Limb (tissue), 2 donors: ENCODE measurements around the gene NOL12.

ENCODE experiments used
- DNase-seq, 2 donors: peaks; one replicate each; pipeline ENCODE4 v3.0.0-alpha.2; 2016; ENCODE audit errors: extremely low spot score in 2 of 2

NOL12 gene

GRCh38 chr22:37659066-37659896, 26.9 kb upstream of the NOL12 start:
- DNase-seq: no peak

DNA sequence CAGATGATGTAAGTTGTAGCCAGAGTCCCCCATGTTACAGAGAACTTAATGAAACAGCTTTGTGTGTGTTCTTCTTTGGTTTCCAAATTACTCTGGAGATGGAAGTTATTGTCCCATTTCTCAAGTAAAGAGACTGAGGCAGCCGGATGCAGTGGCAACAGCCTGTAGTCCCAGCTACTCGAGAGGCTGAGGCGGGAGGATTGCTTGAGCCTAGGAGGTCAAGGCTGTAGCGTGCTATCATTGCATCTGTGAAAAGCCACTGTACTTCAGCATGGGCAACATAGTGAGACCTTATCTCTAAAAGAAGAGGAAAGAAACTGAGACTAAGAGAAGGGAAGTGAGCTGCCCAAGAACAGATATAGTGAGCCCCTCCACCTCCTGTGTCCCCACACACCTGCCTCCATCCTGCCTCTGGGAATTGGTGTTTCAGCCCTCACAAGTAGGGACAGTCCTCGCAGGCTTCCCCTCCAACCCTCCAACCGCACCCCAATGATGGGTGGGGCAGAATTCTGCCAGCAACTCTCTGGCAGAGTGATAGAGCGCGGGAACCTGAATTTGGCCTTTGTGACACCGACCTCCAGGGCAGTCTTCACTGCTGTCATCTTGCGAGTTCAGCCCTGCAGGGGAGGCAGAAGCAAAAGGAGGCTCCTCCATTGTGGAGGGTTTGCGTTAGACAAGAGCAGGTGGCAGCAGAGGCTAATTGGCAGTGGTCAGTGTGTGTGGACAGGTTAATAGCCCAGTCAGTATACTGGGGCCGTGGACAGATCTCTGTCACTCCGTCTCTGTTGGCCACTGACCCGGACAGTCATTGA, 26.0 kb upstream of the NOL12 start:
- DNase-seq: no peak

- no peak for DNase-seq
Measured at GRCh38 chr22:37660709-37661045, 25.5 kb upstream of the NOL12 start.

- peak; percentile 53 to 66 for DNase-seq
Measured at GRCh38 chr22:37661160-37661924, 24.8 kb upstream of the NOL12 start.

DNA sequence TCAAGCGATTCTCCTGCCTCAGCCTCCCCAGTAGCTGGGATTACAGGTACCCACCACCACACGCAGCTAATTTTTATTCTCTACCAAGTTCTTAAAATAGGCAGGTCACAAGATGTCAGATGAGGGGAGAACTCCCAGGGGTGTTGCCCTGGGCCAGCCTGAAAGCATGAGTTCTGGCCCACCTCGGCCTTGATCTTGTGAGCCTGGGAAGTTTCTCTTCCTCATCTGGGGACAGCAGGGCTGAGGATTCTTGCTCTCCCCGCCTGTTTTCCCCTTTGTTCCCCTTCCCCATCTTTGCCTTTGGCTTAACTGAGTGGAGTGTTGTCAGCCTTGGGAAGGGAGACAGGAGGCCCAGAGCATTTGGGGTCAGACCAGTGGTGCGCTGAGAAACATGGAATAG, 24.1 kb upstream of the NOL12 start:
- no peak for DNase-seq

GRCh38 chr22:37663521-37664140, 22.5 kb upstream of the NOL12 start:
- DNase-seq: no peak

DNA sequence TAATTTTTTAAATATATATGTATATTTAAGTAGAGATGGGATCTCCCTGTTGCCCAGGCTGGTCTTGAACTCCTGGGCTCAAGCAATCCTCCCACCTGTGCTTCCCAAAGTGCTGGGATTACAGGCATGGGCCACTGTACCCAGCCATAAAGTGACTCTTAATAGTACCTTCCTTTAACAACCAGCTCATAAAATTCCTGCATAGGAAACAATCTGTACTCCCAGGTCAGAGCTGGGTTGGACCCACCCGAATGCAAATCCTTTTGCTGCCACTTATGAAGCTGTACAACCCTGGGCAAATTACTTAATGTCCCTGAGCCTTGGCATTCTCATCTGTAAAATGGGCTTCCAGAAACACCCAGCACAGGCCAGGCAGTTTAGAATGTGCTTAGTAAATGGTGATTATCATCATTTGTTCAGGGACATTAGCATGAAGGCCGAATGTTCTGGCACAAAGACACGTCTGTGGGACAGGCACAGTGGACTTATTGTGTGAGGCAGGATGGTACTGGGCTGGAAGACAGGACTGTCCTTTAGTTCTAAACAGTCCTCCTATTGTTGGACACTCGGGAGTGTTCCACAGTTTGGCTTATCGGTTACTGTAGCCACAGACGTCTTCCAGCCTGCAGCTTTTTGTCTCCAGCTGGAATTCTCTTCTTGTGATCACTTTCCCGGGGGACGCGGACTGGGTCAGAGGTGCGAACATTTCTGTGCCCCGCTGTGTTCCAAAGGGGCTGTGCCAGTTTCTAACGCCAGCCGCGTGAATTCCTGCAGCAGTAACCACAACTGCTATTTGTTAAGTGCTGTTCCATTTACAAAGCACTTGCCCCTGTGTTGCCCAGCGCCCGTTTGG, 21.7 kb upstream of the NOL12 start:
- no peak for DNase-seq

GRCh38 chr22:37665487-37665886, 20.7 kb upstream of the NOL12 start:
- no peak for DNase-seq

GRCh38 chr22:37669586-37669985, 16.6 kb upstream of the NOL12 start:
- DNase-seq: no peak

DNA sequence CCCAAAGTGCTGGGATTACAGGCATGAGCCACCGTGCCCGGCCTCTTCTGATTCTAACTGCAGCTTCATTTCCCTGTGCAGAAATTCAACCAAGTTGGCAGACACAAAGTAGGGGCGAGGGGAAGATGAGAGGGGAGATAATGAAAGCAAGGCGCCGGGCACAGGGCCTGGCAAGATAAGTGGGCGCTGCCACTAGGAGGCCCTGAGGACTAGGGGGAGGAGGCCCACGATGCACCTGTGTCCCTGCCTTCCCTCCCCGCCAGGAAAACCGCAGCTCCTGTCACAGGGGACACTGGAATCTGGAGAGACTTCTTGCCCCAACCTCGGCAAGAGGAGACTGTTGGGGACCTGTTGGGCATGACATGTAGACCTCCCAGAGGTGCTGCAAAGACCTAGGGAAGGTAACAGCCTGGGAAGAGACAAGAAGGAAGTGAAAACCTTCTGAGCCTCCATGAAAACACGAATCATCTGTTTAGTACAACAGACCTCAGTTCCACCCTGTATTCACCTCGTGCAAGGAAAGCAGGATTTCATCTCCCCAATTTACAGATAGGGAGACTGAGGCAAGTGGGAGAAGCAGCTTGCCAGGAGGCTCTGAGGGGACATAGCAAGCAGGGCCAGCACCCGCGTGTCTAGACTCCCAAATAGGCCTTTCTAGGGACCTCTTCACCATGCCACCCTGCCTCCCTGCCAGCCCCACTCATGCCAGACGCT, 13.8 kb upstream of the NOL12 start:
- DNase-seq: no peak

DNA sequence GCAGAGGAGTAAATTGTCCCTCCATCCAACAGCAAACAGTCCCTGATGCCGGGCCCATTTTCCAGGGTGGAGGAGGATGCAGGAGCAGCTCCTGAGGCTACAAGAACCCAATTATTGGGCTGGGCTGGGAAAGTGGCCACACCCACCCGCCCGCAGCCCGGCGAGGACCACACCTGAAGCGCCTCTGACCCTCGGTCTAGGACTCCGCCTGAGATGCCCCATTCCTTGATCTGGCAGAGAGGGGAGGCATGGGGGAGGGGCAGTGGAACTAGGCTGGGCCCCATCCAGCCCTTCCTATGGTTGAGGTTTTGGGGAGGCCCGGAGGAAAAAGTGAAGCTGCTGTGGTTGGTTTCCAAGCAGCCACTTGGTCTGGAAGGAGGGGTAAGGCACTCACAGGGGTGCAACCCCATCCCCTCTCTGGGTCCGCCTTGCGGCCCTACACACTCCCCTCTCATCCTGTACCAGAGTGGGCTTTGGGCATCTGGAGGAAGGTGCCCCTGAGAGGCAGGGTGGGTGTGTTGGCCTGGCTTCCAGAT, 13.2 kb upstream of the NOL12 start:
- no peak for DNase-seq

DNA sequence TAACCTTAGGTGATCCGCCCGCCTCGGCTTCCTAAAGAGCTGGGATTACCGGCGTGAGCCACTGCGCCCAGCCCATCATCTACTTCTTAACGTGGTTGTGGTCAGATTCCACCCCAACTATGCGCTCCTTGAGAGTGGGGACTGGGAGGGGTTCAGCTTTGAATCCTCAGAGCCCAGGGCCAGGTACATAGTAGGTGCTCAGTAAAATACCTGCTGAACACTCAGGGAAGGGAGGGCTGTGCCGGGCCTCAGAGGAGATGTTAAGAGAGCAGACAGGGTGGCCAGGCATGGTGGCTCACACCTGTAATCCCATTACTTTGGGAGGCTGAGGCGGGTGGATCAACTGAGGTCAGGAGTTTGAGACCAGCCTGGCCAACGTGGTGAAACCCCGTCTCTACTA, 11.9 kb upstream of the NOL12 start:
- DNase-seq: no peak

- DNase-seq: peak; percentile 95
Measured at GRCh38 chr22:37674951-37675929, 10.9 kb upstream of the NOL12 start, which contains the start of gene LGALS1. LGALS1 (plus strand) TSS chr22:37675636; CDS start chr22:37675703, 67 bp downstream.

GRCh38 chr22:37675930-37676735, 10.0 kb upstream of the NOL12 start:
- peak in 1 of 2 donors; percentile 61 for DNase-seq

DNA sequence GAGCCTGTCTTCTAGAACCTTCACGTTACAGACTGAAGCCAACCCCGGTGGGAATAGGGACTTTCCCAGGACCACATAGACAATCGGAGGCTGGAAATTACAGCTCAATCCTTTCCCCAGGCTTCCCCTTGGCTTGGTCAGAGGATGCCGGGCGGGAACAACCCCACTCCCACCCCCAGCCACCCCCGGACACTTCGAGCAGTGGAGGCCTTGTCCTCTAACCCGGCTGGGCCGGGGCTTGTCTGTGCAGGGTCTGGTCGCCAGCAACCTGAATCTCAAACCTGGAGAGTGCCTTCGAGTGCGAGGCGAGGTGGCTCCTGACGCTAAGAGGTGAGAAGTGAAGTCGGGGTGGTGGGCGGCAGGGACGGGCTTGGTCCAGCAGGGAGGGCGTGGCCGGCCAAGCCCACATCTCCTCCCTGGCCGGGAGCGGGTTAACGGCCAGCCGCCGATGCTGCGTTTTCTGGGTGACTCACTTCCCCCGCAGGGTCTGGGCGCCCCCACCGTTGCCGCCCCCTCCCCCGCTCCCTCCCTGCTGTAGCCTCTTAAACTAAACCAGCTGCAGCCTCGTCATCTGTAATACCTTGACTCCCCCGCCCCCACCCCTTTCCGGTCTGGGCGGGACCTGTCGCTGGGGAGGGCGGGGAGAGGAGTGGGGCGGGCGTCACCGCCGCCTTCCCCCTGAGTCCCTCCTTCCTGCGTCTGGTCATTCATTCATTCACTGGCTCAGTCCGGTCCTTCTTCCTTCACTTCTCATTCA, 9.2 kb upstream of the NOL12 start:
- peak; percentile 86 to 93 for DNase-seq

DNA sequence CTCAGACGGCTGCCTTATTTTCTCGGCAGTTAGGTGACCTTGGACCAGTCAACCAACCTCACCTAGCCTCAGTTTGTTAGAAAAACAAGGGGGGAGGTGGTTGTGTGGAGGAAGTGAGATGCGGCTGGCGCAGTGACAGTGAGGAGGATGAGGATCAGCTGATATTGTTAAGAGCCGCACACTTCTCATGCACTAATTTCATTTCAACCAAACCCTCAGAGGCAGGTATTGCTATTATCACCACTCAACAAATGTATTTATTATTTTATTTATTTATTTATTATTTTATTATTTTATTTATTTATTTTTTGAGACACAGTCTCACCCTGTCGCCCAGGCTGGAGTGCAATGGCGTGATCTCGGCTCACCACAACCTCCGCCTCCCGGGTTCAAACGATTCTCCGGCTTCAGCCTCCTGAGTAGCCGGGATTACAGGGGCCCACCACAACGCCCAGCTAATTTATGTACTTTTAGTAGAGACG, 8.6 kb upstream of the NOL12 start:
- DNase-seq: no peak

DNA sequence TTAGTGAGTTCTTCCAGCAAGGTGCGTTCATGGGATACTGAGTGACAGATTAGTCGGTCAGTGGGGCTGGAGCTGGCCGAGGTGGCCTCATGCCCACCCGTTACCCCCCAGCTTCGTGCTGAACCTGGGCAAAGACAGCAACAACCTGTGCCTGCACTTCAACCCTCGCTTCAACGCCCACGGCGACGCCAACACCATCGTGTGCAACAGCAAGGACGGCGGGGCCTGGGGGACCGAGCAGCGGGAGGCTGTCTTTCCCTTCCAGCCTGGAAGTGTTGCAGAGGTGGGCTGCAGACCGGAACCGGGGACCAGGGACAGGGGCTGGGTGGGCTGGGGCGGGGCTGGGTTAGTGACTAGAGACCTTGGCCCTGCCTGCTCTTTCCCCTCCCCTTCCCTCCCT, 7.8 kb upstream of the NOL12 start:
- no peak for DNase-seq
